Activated naive CD4-positive, alpha-beta T cell treated with anti-CD3 and anti-CD28 coated beads, Interleukin-2, amount 50 U/mL, for 16 hours (primary cell): ENCODE measurements around the gene CYP4B1.

Source experiments
- DNase-seq: peaks from one replicate; pipeline ENCODE4 v3.0.0-alpha.2; 2020

Gene CYP4B1

GRCh38 chr1:46797696-46798470 is 963 bp upstream of the CYP4B1 start:
- no peak for DNase-seq

DNA sequence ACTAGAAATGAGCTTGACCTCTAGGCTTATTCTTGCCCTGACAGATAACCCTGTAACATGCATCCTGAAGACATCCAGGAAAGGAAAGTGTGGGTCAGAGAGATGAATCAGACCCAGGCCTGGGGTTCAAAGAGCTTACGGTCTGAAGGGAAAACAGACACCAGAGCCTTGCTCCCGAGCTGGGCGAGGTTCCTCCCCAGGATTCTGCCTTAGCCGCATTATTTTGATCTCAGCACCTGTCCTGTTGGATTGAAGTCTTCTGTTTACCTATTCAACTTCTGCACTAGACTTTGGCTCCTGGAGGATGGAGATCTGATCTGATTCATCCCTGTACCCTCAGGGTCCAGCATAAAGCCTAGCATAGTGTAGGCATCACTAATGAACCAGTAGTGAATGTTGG is 1.9 kb downstream of the CYP4B1 start:
- DNase-seq: no peak

- no peak for DNase-seq
Observed at GRCh38 chr1:46801323-46802055, 2.6 kb downstream of the CYP4B1 start.

DNA sequence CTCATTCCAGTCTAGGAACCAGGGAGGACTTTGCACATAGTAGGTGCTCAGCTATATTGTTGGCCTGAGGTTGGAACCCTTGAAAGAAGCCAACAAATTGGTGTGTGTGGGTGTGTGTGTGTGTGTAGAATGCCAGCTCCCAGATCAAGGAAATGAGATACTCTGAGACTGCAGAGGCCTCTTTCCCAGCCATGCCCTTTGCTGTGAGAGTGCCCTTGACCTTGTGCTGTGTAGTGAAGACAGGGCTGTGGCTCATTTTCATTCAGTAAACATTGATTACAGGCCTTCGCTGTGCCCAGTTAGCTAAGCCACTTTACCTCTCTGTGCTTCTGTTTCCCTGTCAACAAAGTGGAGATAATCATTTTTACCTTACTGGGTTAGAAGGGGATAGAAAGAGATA is 3.2 kb downstream of the CYP4B1 start:
- no peak for DNase-seq

GRCh38 chr1:46802901-46803574 is 4.2 kb downstream of the CYP4B1 start:
- no peak for DNase-seq

GRCh38 chr1:46804027-46804889 is 5.4 kb downstream of the CYP4B1 start:
- no peak for DNase-seq

- DNase-seq: no peak
Observed at GRCh38 chr1:46804926-46805325, 6.1 kb downstream of the CYP4B1 start.

GRCh38 chr1:46805755-46806154 is 6.9 kb downstream of the CYP4B1 start:
- DNase-seq: no peak

DNA sequence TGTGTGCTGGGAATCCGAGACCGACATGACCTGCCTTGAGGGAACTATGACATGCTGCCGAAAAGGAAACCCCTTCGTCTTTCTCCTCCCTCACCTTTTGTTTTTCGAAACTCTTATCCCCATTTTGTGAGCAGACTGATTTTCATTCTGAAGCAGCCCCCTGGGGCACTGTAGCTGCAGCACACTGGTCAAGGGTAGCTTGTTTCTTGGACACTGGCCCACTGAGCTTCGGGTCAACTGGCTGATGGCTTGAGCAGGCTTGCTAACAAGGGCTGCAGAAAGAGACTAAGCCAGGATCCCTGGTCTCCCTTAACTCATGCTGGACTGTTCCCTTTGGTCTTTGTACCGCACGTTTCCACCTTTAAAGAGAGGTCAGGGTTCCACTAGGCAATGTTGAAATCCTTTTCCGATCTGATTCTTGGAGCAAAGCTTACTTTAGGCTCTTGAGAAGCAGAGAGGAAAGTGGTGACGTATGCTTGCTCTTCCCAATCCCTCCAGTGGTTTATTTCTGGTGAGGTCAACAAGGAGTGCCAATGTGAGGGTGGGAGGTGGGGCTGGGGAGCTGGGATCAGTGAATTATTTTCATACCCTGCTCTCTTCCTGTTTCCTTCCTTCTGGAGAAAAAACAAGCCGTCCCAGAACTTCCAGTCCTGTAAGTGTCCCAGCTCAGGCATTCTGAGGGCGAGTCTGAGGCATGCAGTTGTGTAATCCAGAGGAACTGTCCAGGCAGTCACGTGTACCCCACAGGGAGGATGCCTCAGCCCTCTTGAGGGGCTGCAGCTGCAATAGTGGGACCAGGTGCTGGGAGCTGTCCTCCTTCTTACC is 7.6 kb downstream of the CYP4B1 start:
- DNase-seq: no peak

DNA sequence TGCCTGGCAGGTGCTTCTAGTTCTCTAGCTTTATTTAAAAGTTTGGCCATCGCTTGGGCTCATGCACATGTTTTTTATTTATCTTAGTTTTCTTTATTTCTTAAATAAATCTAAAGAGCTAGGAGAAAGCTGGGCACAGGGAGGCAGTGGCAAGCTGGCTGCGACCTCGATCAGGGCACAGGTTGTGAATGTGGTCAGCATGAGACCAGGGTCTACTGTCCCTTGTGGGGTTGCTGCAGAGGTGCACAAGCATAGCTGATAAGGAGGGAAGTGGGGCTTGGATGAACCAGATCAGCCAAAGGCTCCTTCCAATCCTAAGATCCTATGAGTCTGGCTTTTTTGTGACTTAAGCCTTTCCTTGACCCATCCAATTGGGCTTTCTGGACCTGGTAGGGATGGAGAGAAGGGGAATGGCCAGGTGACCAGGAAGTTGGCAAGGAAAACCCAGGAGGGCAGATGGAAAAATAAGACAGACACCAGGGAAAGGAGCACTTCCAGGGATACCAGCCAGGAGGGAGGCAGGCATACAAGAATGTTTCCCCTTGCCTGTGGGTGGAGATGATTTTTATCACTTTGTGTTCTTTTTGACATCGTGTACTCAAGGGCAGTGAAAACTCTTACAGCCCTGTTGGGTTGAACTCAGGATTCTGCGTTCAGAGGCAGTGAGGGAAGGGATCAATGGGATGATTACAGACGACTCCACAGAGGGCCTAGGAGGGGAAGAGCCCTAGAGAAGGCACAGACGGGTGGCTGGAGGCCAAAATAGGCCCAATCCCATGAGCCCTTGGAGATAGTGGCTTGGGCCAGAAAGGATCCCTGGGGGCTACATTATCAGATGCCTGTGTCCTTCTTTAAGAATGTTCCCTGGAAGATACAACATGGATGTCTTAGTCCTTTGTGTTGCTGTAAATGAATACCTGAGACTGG is 8.5 kb downstream of the CYP4B1 start:
- DNase-seq: no peak

DNA sequence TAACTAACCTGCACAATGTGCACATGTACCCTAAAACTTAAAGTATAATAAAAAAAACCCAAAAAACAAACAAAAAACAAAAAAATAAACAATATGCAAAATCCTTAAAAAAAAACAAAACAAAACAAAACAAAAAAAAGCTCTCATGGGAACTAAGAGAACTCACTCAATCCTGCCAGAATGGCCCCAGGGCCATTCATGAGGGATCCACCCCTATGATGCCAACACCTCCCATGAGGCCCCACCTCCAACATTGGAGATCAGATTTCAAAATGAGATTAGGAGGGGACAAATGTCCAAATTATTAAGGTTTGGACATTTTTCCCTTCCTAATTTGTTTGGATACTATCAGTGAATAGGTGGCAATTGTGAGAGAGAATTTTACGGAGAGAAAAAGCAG is 10.2 kb downstream of the CYP4B1 start:
- no peak for DNase-seq

DNA sequence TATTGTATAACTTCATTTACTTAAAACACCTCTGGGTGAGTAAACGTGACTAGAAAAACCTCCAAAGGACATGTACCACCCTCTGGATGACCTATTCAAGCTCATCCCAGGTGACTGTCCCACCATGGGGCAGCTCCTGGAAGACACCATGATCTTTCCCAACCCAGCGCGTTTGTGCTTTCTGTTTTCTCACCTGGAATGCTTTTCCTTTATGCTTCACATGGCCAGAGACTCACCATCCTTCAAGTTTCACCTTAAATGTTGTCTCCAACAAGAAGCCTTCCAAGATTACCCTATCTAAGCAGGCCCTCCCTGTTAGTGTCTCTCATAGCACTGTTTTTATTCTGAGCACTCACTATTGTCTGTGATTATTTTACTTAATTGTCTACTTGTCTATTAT is 11.1 kb downstream of the CYP4B1 start:
- no peak for DNase-seq

DNA sequence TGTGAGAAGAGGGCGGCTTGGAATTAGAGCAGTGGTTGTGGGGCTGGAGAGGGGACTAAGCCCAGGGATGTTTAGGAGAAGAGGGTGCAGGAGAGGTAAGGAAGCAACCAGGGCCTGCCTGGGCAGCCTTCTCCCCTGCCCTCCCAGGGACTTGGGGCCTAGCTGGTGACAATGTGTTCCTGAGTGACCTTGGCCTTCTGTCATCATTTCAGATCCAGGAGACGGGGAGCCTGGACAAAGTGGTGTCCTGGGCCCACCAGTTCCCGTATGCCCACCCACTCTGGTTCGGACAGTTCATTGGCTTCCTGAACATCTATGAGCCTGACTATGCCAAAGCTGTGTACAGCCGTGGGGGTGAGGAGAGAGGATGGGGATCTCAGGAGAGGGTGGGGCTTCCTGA is 11.8 kb downstream of the CYP4B1 start:
- DNase-seq: no peak

GRCh38 chr1:46811053-46811452 is 12.2 kb downstream of the CYP4B1 start:
- DNase-seq: no peak

DNA sequence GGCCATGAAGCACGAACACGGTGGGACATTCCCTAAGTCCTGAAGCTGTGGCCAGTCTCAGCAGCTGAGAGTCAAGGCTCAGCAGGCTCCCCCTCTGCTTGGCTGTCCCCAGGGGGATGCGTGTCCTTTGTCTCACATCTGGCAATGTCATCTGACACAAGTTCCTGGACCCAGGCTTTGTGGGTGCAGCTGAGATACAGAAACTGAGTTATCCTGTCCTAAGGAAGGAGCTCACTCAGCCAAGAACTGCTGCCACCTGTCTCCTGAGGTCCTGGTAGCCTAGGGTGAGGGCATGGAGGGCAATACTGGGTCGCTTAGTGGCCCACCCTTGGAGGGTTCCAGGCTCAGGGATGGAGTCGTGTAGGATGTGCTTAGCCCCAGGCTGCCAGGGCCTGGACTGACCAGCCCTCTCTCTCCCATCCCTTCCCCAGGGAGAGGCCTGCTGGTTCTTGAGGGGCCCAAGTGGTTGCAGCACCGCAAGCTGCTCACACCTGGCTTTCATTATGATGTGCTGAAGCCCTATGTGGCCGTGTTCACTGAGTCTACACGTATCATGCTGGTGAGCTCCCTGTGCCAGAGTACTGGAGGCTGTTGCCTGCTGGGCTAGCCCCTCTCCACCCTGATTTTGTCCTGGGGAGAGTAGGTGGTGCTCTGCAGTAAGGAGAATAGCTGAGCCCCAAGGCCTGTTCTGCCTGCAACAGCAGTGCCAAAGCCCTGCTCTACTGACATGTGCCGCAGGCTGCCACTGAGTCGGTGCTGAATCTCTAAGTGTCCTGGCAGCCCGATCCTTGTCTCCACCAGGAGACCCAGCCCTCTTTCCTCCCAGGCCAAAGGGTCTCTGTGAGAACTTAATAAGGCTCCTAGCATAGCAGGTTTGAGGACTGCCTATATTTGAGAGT is 13.5 kb downstream of the CYP4B1 start:
- DNase-seq: no peak

GRCh38 chr1:46812996-46813857 is 14.4 kb downstream of the CYP4B1 start:
- no peak for DNase-seq

GRCh38 chr1:46813858-46814396 is 15.1 kb downstream of the CYP4B1 start:
- DNase-seq: no peak

- DNase-seq: no peak
Observed at GRCh38 chr1:46815133-46815532, 16.3 kb downstream of the CYP4B1 start.
